HL-60 (cell line): Measurements from ENCODE around the gene SYNGR4.

Source experiments
- CTCF ChIP-seq: IDR thresholded peaks from one replicate; pipeline ENCODE4 v1.5.1; 2011; ENCODE audit warnings: low read length, control low read depth, inconsistent platforms; ENCODE audit not compliant: insufficient read depth
- POLR2AphosphoS5 ChIP-seq: IDR thresholded peaks from 2 replicates; pipeline ENCODE4 v1.6.1; 2012; ENCODE audit warnings: low read depth
- REST ChIP-seq: IDR thresholded peaks from 2 replicates; pipeline ENCODE4 v1.6.1; 2012; ENCODE audit warnings: low read depth; ENCODE audit not compliant: insufficient replicate concordance
- SPI1 ChIP-seq: IDR thresholded peaks from 2 replicates; pipeline ENCODE4 v1.6.1; 2012; ENCODE audit warnings: low read depth, mild to moderate bottlenecking, borderline replicate concordance

DNA sequence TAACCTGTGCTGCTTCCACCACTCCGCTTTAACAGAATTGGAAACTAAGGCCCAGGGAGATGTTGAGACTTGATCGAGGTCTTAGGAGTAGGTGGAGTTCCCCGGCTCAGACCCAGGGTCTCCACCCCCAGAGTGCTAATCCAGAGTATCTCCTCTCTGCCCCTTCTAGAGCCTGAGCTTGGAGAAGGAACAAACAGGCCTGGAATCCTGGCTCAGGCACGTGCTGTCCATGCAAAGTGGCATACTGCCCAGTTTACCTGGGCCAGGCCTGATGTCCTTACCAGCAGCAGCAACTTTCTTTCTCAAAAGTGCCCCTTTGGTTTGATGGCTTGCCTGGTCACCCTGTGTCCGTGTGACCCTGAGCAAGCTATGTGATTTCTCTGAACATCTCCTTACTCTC lies 3.7 kb downstream of the SYNGR4 start:
- no peak for TF ChIP-seq CTCF
- TF ChIP-seq POLR2AphosphoS5 = no peak
- TF ChIP-seq SPI1 = no peak
- no peak for TF ChIP-seq REST
